Head of caudate nucleus (tissue), 42 donors: Measurements from ENCODE around the gene TTLL6.

Experiments used
- DNase-seq, 42 donors: peaks; one replicate each; pipeline versions ENCODE4 v3.0.0 to v3.0.0-alpha.2; 2020 to 2021; ENCODE audit warnings: mixed read lengths in 7 of 42
- intact Hi-C: fragments of 100-400 bp; cut with DNase I; formaldehyde crosslinking; loops from one replicate; pipeline ENCODE4 v1.15.0; 2022

TTLL6 gene

DNA sequence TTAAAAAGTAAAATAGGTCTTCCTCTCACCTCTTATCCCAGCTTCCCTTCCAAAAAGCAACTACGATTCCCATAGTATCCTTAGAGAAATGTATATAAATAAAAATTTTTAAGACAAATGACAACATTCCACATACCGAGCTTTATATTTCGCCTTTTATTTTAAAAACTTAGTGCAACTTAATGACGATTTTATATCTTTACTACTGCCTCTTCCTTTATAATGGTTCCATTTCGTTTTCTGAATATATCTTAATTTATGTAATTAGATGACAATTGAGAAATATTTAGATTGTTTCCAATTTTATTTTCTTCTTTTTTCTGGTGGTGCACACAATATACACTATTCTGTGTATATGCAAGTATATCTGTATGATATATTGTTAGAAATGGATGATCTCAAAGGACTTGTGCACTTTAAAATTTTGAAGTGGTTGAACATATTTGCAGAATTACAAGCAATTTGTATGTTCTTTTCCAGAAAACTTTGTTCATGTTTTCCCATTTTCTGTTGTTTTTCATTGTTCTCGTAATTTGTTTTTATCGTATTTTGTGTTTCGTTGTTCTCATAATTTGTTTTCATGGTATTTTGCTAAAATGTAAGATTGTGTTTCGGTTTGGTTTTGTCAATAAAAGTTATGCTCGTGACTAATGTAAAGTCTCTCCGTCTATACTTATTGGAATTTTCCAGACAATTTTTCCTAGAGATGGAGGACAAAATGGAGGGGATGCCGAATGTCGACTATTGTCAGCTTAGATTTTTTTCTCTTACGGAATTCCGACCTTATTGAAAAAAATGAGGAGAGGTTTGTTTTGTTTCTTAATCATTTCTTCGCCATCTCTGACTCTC is 68.1 kb downstream of the TTLL6 start:
- DNase-seq, result no peak

DNA sequence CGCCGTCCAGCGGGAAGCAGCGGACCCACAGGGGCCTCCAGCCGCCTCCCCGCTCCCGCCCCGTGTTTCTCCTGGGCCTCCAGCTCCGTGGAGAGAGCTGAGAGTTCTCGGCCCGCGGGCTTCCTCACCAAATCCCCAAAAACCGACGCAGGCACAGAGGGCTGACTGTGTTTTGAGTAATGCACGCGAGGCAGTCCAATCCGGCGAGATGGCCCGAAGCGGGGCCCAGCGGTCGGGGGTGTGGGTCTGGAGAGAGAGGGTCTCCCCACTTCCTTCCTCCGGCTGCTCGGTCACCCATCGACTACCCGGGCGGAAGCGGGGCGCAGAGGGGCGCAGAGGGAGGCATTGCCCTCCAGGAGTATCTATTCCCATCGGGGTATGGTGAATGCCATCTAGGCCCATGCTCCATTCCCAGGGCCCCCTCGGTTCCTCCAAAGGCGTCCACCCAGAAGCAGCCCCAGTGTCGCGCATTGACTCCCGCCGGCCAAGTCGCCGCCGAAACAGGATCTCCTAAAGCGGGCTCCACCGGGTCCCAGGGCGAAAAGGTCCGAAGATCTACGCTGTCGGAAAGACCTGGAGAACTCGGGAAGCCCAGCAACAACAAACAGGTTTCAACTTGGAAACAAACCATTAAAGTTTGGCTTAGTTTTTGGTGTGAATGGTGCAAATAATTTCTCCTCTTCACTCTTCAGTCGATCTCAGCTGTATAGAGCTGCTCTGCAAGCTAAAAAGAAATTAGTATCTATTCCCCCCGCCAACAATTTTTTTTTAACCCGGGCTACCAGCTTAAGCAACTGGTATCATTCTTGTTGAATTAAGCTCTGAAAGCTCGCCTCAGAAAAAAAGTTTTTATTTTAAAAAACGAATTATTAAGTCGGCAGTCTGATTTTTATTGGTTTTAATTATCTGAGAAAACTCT is 69.3 kb downstream of the TTLL6 start:
- intact Hi-C loops, result loop anchor here (10.0 kb wide), 1 partner anchor 247 kb away; the partner anchor contains the start of gene IGF2BP1
- DNase-seq, result no peak

More for the DNA sequence above, 68.1 kb downstream of the TTLL6 start:
- intact Hi-C loops, result loop anchor here (10.0 kb wide), 1 partner anchor 246 kb away; the partner anchor contains the start of gene IGF2BP1

DNA sequence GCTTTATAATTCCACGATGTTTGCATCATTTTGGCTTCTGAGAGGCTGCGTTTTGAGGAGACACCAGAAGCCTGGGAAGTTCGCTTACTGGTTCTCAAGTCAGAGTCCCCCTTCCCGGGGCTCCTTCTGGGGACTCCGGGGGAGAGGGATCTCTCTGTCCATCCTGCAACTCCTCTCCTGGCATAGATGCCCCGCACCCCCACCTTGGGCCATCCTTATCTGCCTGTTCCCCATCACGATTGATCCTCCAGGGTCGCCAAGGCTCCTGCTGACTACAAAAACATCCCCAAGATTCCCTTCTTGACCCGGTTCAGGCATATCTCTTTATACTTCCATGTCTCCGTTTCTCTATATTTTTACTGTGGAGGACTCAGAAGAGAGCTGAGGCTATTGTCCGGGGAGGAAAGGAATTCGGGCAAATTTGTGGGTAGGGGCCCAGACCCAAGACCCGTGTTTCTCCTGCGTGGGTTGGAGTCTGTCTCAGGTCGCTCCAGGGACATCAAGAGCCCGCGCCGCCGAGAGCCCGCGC is 70.0 kb downstream of the TTLL6 start:
- no peak for DNase-seq
- intact Hi-C loops, result loop anchor here (10.0 kb wide), 1 partner anchor 248 kb away; the partner anchor contains the start of gene IGF2BP1

- no peak for DNase-seq
- intact Hi-C loops, result loop anchor here (10.0 kb wide), 1 partner anchor 249 kb away; the partner anchor contains the start of gene IGF2BP1
Observed at GRCh38 chr17:48745381-48746275, 71.4 kb downstream of the TTLL6 start.

- DNase-seq, result no peak
- intact Hi-C loops, result loop anchor here (10.0 kb wide), 1 partner anchor 254 kb away; the partner anchor contains the start of gene IGF2BP1
Observed at GRCh38 chr17:48740537-48740936, 76.5 kb downstream of the TTLL6 start.

GRCh38 chr17:48738803-48739526 is 78.1 kb downstream of the TTLL6 start:
- intact Hi-C loops, result no loop called here
- no peak for DNase-seq

- DNase-seq, result no peak
- intact Hi-C loops, result no loop called here
Observed at GRCh38 chr17:48738424-48738802, 78.6 kb downstream of the TTLL6 start.

- no peak for DNase-seq
- intact Hi-C loops, result no loop called here
Observed at GRCh38 chr17:48737330-48738043, 79.5 kb downstream of the TTLL6 start.

DNA sequence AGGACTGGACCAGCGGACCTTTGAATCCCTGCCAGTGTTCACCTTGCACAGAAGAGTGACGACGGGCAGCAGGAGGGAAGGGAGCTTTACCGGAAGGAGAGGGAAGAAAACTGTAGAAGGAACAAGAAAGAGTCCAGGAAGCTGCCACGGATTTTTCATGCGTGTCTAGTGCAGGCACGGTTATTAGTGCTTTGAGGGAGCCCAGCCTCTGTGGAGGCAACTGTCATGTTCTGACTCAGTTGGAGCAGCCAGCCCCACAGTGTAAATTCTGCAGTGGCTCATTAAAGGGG is 82.0 kb downstream of the TTLL6 start:
- intact Hi-C loops, result no loop called here
- DNase-seq, result no peak

DNA sequence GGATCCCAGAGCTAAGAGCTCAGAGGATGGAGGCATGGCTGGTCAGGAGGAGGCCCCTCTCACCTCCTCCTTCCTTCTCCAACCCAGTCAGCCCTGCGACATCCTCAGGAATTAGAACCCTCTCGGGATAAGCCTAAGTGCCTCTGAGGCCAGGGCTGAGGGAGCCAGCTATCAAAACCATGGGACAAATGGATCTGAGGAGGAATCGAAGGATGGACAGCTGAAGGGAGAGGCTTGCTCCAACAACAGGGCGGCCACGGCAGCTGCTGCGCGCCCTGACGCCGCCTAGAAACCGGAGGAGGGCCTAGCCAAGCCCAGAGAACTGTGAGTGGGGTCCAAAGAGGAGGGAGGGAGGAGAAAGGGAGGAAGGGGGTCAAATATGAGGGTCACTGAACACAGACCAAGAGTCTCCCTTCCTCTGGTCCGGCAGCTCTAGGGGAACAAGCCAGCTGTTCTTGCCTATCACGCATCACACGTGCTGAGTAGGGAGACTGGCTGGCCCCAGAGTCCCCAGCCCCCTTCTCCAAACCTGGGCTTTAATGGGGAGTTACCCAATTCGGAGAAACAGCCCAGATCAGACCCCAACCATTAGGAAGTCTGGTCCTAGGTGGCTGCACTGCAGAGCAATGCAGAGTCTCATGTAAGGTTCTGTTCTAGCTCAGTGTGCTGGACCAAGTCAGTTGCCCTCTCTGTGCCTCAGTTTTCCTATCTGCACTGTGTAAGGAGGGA is 82.5 kb downstream of the TTLL6 start:
- no peak for DNase-seq
- intact Hi-C loops, result no loop called here

- DNase-seq, result no peak
- intact Hi-C loops, result no loop called here
Observed at GRCh38 chr17:48733632-48734328, 83.2 kb downstream of the TTLL6 start.

GRCh38 chr17:48732688-48733629 is 84.1 kb downstream of the TTLL6 start:
- intact Hi-C loops, result no loop called here
- DNase-seq, result no peak

DNA sequence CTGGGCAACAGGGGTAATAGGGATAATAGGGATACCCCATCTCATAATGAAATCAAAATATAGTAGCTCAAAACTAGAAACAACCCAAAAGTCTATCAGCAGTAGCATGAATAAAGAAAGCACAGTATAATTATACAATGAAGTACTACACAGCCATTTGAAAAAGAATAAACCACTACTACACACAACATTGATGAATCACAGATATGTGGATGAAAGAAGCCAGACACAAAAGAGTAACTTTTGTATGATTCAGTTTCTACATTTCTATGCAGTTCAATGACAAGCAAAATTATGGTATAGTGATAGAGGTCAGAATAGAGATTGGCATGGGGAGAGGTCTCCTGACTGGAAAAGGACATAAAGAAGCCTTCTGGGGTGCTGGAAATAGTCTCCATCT is 85.7 kb downstream of the TTLL6 start:
- DNase-seq, result no peak
- intact Hi-C loops, result no loop called here

GRCh38 chr17:48730240-48730550 is 86.8 kb downstream of the TTLL6 start:
- intact Hi-C loops, result no loop called here
- no peak for DNase-seq
